HUES48 (cell line): Measurements from ENCODE around the gene DSG2.

Experiments
- H3K27ac ChIP-seq: one replicate; pipeline ENCODE4 v1.7.0; 2013; ENCODE audit warnings: low read depth, low read length, inconsistent platforms
- H3K27me3 ChIP-seq: 2 replicates; pipeline ENCODE4 v1.6.1; 2013; ENCODE audit warnings: mild to moderate bottlenecking, low read length; ENCODE audit not compliant: control insufficient read depth, insufficient read depth
- H3K36me3 ChIP-seq: 2 replicates; pipeline ENCODE4 v1.6.1; 2013; ENCODE audit warnings: low read length; ENCODE audit not compliant: control insufficient read depth, insufficient read depth
- H3K4me1 ChIP-seq: 2 replicates; pipeline ENCODE4 v1.6.1; 2013; ENCODE audit warnings: mild to moderate bottlenecking, low read length; ENCODE audit not compliant: control insufficient read depth, insufficient read depth
- H3K4me3 ChIP-seq: 2 replicates; pipeline ENCODE4 v1.5.1; 2013; ENCODE audit warnings: mild to moderate bottlenecking, low read depth, low read length
- H3K9ac ChIP-seq: 2 replicates; pipeline ENCODE4 v1.6.1; 2013; ENCODE audit warnings: mild to moderate bottlenecking, low read depth, low read length, moderate library complexity
- H3K9me3 ChIP-seq: 2 replicates; pipeline ENCODE4 v1.6.1; 2013; ENCODE audit warnings: low read length; ENCODE audit not compliant: control insufficient read depth, insufficient read depth

The DSG2 gene

GRCh38 chr18:31587529-31587928 is 89.6 kb downstream of the DSG2 start:
- Histone ChIP-seq H3K9me3 (no peaks in the 10 kb centered on the region), H3K36me3 (no peaks in the 10 kb centered on the region), H3K27ac (peak overlapping the region; percentile 13), H3K9ac (no peak overlapping the region), H3K27me3 (no peaks in the 10 kb centered on the region), H3K4me1 (no peaks in the 10 kb centered on the region), H3K4me3 (no peak overlapping the region)

GRCh38 chr18:31590570-31590969 is 92.6 kb downstream of the DSG2 start:
- Histone ChIP-seq H3K4me3 (no peak overlapping the region), H3K27ac (no peak overlapping the region), H3K36me3 (no peaks in the 10 kb centered on the region), H3K9me3 (no peaks in the 10 kb centered on the region), H3K9ac (no peak overlapping the region), H3K4me1 (no peaks in the 10 kb centered on the region), H3K27me3 (no peaks in the 10 kb centered on the region)

- no peak overlapping the region for H3K27ac ChIP-seq
- H3K27me3 ChIP-seq = no peaks in the 10 kb centered on the region
- H3K9ac ChIP-seq = no peak overlapping the region
- H3K4me3 ChIP-seq = no peak overlapping the region
- no peaks in the 10 kb centered on the region for H3K36me3 ChIP-seq
- H3K9me3 ChIP-seq = no peaks in the 10 kb centered on the region
- no peaks in the 10 kb centered on the region for H3K4me1 ChIP-seq
These were observed 93.1 kb downstream of the DSG2 start for GRCh38 chr18:31591113-31591512.

GRCh38 chr18:31591628-31592027 is 93.7 kb downstream of the DSG2 start, which contains the start of gene TTR:
Gene TTR (plus strand): TSS chr18:31591877. CDS start chr18:31591903, 26 bp downstream.
- Histone ChIP-seq H3K9me3 (no peaks in the 10 kb centered on the region), H3K27me3 (no peaks in the 10 kb centered on the region), H3K4me1 (no peaks in the 10 kb centered on the region), H3K9ac (no peak within 1 kb of the TSS), H3K27ac (no peak within 1 kb of the TSS), H3K36me3 (no peaks in the 10 kb centered on the region), H3K4me3 (no peak within 1 kb of the TSS)

GRCh38 chr18:31592506-31593157 is 94.7 kb downstream of the DSG2 start:
- Histone ChIP-seq H3K9ac (no peak overlapping the region), H3K27me3 (no peaks in the 10 kb centered on the region), H3K4me3 (no peak overlapping the region), H3K27ac (no peak overlapping the region), H3K9me3 (no peaks in the 10 kb centered on the region), H3K36me3 (no peaks in the 10 kb centered on the region), H3K4me1 (no peaks in the 10 kb centered on the region)

- Histone ChIP-seq H3K4me1 (no peaks in the 10 kb centered on the region), H3K27ac (no peak overlapping the region), H3K9me3 (no peaks in the 10 kb centered on the region), H3K27me3 (no peaks in the 10 kb centered on the region), H3K36me3 (no peaks in the 10 kb centered on the region), H3K9ac (no peak overlapping the region), H3K4me3 (no peak overlapping the region)
These were observed 97.3 kb downstream of the DSG2 start for GRCh38 chr18:31595121-31595771.

- H3K27me3 ChIP-seq = no peaks in the 10 kb centered on the region
- H3K27ac ChIP-seq = no peak overlapping the region
- H3K4me1 ChIP-seq = no peaks in the 10 kb centered on the region
- no peaks in the 10 kb centered on the region for H3K9me3 ChIP-seq
- H3K4me3 ChIP-seq = no peak overlapping the region
- H3K36me3 ChIP-seq = no peaks in the 10 kb centered on the region
- H3K9ac ChIP-seq = no peak overlapping the region
These were observed 98.3 kb downstream of the DSG2 start for GRCh38 chr18:31596081-31596872.

- H3K4me1 ChIP-seq = no peaks in the 10 kb centered on the region
- no peaks in the 10 kb centered on the region for H3K36me3 ChIP-seq
- no peak overlapping the region for H3K27ac ChIP-seq
- H3K9ac ChIP-seq = no peak overlapping the region
- no peaks in the 10 kb centered on the region for H3K9me3 ChIP-seq
- H3K4me3 ChIP-seq = no peak overlapping the region
- no peaks in the 10 kb centered on the region for H3K27me3 ChIP-seq
These were observed 100.2 kb downstream of the DSG2 start for GRCh38 chr18:31598021-31598805.
